Ovary (tissue), 10 donors: ENCODE measurements around the gene MRO. TPM values are rescaled to one million over a fixed set of nuclear protein-coding genes. Genes with fewer than 3 reads are reported as not detected.

ENCODE experiments used
- DNase-seq, 5 donors: peaks; one replicate each; pipeline ENCODE4 v3.0.0-alpha.2; 2019 to 2020
- H3K27ac ChIP-seq, 2 donors: fragments of 200-600 bp; one replicate each; pipeline versions ENCODE4 v1.5.1 to v1.8.0; 2019 to 2022
- H3K27me3 ChIP-seq: fragments of 200-600 bp; one replicate; pipeline ENCODE4 v1.8.0; 2022
- H3K36me3 ChIP-seq: fragments of 200-600 bp; sonication (generic); one replicate; pipeline ENCODE4 v1.5.1; 2019
- H3K4me1 ChIP-seq: one replicate; pipeline ENCODE4 v1.8.1; 2013; ENCODE audit warnings: mild to moderate bottlenecking, moderate library complexity; ENCODE audit not compliant: insufficient read depth
- H3K4me3 ChIP-seq: fragments of 200-600 bp; sonication (generic); one replicate; pipeline ENCODE4 v1.5.1; 2017
- H3K9me3 ChIP-seq, 2 donors: fragments of 200-600 bp in 1 of 2; sonication (generic) in 1 of 2; one replicate each; pipeline versions ENCODE4 v1.5.1 to v1.8.1; 2013 to 2019; ENCODE audit warnings: mild to moderate bottlenecking in 1 of 2, moderate library complexity in 1 of 2
- CTCF ChIP-seq, 3 donors: fragments of 450-650 bp in 2 of 3; fragments of 200-600 bp in 1 of 3; IDR thresholded peaks; one replicate each; pipeline versions ENCODE4 v1.5.1 to v1.8.0; 2016 to 2022; ENCODE audit warnings: antibody characterized with exemption in 3 of 3, mild to moderate bottlenecking in 1 of 3
- EP300 ChIP-seq: sonication (generic); formaldehyde crosslinking; IDR thresholded peaks from one replicate; pipeline ENCODE4 v1.6.1; 2017; ENCODE audit warnings: antibody characterized with exemption
- POLR2A ChIP-seq: fragments of 450-650 bp; IDR thresholded peaks from one replicate; pipeline ENCODE4 v1.6.1; 2017; ENCODE audit warnings: antibody characterized with exemption, mild to moderate bottlenecking, moderate library complexity
- whole genome bisulfite sequencing, 3 donors: extraction: QIAGEN DNeasy Blood & Tissue Kit in 1 of 3; methylation state at CpG; one replicate each; pipeline versions ENCODE4 v1.1.5 to v1.1.7; 2013 to 2017; 5-methylcytosine and 5-hydroxymethylcytosine counted together
- intact Hi-C, 4 donors: fragments of 100-400 bp; cut with DNase I; formaldehyde crosslinking; loops; one replicate each; pipeline versions ENCODE4 v1.11.0 to v1.15.1; 2022 to 2023
- long read RNA-seq, 3 donors: library from polyadenylated mRNA in 2 of 3; unstranded in 2 of 3; transcript quantifications; one replicate each; pipeline ENCODE4 v2.0.0 and lab custom pipeline, GENCODE V29; 2021 to 2026
- polyA plus RNA-seq, 2 donors: library from polyadenylated mRNA; stranded (reverse); fragments of 200-250 nt in 1 of 2; fragments of 350-450 nt in 1 of 2; fragmentation: Illumina TruSeq in 1 of 2; extraction: RNeasy Lipid Tissue Mini Kit (QIAGEN cat#74804) in 1 of 2; gene quantifications; one replicate each; pipeline ENCODE4 v1.2.3, GENCODE V29; 2013 to 2014
- total RNA-seq, 7 donors: library from RNA; depleted of rRNA in 2 of 7; stranded (reverse); fragments of >200 nt in 2 of 7; fragmentation: NEBNext Ultra II Directional in 3 of 7; extraction: Animal tissue kit (Norgen Biotek cat#: 25700) in 3 of 7; gene quantifications; one replicate each; pipeline versions ENCODE4 v1.1.0 to v1.2.4, GENCODE V29; 2016 to 2023
- donor health status: DM: no; HTN: no; CAD: no; lungs with moderate emphysema.
- donor health status: DM: no; HTN: no; CAD: no.
- donor health status: Bipolar disorder and iron deficiency.
- donor health status: DM: yes; HTN: yes; CAD: no.
- donor health status: DM: no; HTN: no; CAD: no.
- donor health status: DM: yes; HTN: yes; CAD: no.

MRO gene
- 10 to 100 TPM in 1 of 7 donors, 1 to 10 TPM in 6; 1.1 to 10.6 (median 3.2) TPM for total RNA-seq
- polyA plus RNA-seq = 100 to 1,000 TPM in 1 of 2 donors, under 1 TPM in 1; 0.73 to 238 TPM
- long read RNA-seq, donor 1, partial matches to known transcripts = 2 of 4 reads
- long read RNA-seq, donor 1, other reads (novel, unspliced or antisense) = 2 of 4 reads
- long read RNA-seq, donor 2 = 0 reads
- long read RNA-seq, donor 3, partial matches to known transcripts = 0 of 3 reads
- long read RNA-seq, donor 3, other reads (novel, unspliced or antisense) = 3 of 3 reads

- intact Hi-C loops = no loop called here
- peak within 1 kb of the TSS; percentile 8 for H3K4me3 ChIP-seq
Observed at GRCh38 chr18:50819728-50820378, at the start of gene MRO. MRO (minus strand) TSS chr18:50820016; CDS start chr18:50809400, 10,616 bp downstream.

GRCh38 chr18:50869150-50869549 is 49.3 kb upstream of the MRO start:
- Histone ChIP-seq H3K36me3 (no peaks in the 10 kb centered on the region), H3K4me3 (no peak overlapping the region), H3K27ac (no peak overlapping the region), H3K4me1 (no peaks in the 10 kb centered on the region), H3K27me3 (no peaks in the 10 kb centered on the region), H3K9me3 (no peaks in the 10 kb centered on the region)
- TF ChIP-seq CTCF (IDR thresholded peaks at IDR 0.05) = no peak
- TF ChIP-seq POLR2A = no peak
- no peak for TF ChIP-seq EP300
- intact Hi-C loops = no loop called here
- WGBS, 3 donors = 90 to 93% (median 91%) methylated on average over 4 of the region's 4 CpGs
- DNase-seq = no peak

More at GRCh38 chr18:50819728-50820378, at the start of gene MRO:
- H3K27me3 ChIP-seq = no peaks in the 10 kb centered on the region
- peaks cover 5% of the 10 kb centered on the region for H3K4me1 ChIP-seq
- no peaks in the 10 kb centered on the region for H3K36me3 ChIP-seq
- TF ChIP-seq POLR2A (no peak), CTCF (IDR thresholded peaks at IDR 0.05) (peak; percentile 77 to 82 (median 78))
- H3K9me3 ChIP-seq = no peaks in the 10 kb centered on the region
- DNase-seq = peak; percentile 81 to 91 (median 83)
- H3K27ac ChIP-seq = peak within 1 kb of the TSS in 1 of 2 donors; percentile 26
- WGBS, 3 donors = 0 to 1% (median 1%) methylated on average over 24 of the region's 24 CpGs

- Histone ChIP-seq H3K4me3 (no peak overlapping the region), H3K27me3 (no peaks in the 10 kb centered on the region), H3K27ac (no peak overlapping the region), H3K36me3 (no peaks in the 10 kb centered on the region), H3K9me3 (no peaks in the 10 kb centered on the region), H3K4me1 (no peaks in the 10 kb centered on the region)
- intact Hi-C loops = no loop called here
- no peak for DNase-seq
- TF ChIP-seq POLR2A (no peak), EP300 (no peak), CTCF (IDR thresholded peaks at IDR 0.05) (no peak)
Observed at GRCh38 chr18:50866765-50867164, 46.9 kb upstream of the MRO start.

- TF ChIP-seq POLR2A (no peak), EP300 (no peak), CTCF (IDR thresholded peaks at IDR 0.05) (no peak)
- 40 to 47% (median 41%) methylated on average over 4 of the region's 4 CpGs for WGBS, 3 donors
Observed at GRCh38 chr18:50863840-50864375, 44.1 kb upstream of the MRO start.

More at GRCh38 chr18:50863840-50864375, 44.1 kb upstream of the MRO start:
- intact Hi-C loops = no loop called here
- H3K4me1 ChIP-seq = no peaks in the 10 kb centered on the region
- no peaks in the 10 kb centered on the region for H3K36me3 ChIP-seq
- no peak for DNase-seq
- no peaks in the 10 kb centered on the region for H3K27me3 ChIP-seq
- H3K9me3 ChIP-seq = no peaks in the 10 kb centered on the region
- H3K27ac ChIP-seq = no peak overlapping the region
- no peak overlapping the region for H3K4me3 ChIP-seq
